Kidney epithelial cell (primary cell): ENCODE results near the gene ENPP6. TPM values are rescaled to one million over a fixed set of nuclear protein-coding genes. Genes with fewer than 3 reads are reported as not detected.
A peak's percentile ranks its signal among the peaks of the same experiment; 100 is the strongest.

Experiments
- DNase-seq: peaks from one replicate; pipeline ENCODE4 v3.0.0-alpha.2; 2010; ENCODE audit warnings: low read depth
- H3K27me3 ChIP-seq: 2 replicates; pipeline ENCODE4 v1.6.0; 2011; ENCODE audit warnings: low read length; ENCODE audit not compliant: control insufficient read depth, insufficient read depth
- H3K36me3 ChIP-seq: 2 replicates; pipeline ENCODE4 v1.5.1; 2011; ENCODE audit warnings: low read length; ENCODE audit not compliant: control insufficient read depth, insufficient read depth
- H3K4me3 ChIP-seq: 2 replicates; pipeline ENCODE4 v1.5.1; 2011; ENCODE audit warnings: low read depth, mild to moderate bottlenecking, control low read depth, low read length
- total RNA-seq: library from RNA; depleted of rRNA; stranded (reverse); fragments of >200 nt; gene quantifications from 2 replicates; pipeline ENCODE4 v1.2.3, GENCODE V29; 2015
- TF ChIP-seq, protein P1 (sequence below): IDR thresholded peaks from 2 replicates; pipeline ENCODE4 v1.5.1; 2011; ENCODE audit warnings: mild to moderate bottlenecking, moderate library complexity, low read length, control low read depth, inconsistent platforms; ENCODE audit not compliant: insufficient read depth, poor library complexity, severe bottlenecking

The ENPP6 gene
- total RNA-seq, 1 donor from 2014 or later = 0.04 TPM

DNA sequence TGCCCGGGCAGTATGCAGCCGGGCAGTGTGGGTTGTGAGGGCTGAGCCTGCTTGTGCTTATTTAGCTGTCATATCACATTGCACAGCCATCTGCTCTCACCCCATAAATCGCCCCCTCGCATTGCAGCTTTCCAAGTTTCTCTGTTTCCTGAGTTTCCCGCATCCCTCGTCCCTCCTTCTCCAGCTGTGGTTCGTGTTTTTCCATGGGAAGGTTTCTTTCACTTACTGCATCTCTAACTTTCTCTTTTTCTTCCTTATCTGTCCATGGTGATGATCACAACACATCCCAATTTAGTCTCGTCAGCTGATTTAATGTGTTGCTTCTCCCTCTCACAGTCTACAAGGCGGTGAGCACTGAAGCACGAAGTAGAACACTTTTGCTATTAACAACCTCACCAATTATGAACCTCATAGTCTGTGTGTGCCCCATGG, 118.1 kb downstream of the ENPP6 start:
- DNase-seq = no peak
- Histone ChIP-seq H3K36me3 (no peaks in the 10 kb centered on the region), H3K27me3 (peaks cover 4% of the 10 kb centered on the region), H3K4me3 (no peak overlapping the region)
- TF ChIP-seq, protein P1, sequence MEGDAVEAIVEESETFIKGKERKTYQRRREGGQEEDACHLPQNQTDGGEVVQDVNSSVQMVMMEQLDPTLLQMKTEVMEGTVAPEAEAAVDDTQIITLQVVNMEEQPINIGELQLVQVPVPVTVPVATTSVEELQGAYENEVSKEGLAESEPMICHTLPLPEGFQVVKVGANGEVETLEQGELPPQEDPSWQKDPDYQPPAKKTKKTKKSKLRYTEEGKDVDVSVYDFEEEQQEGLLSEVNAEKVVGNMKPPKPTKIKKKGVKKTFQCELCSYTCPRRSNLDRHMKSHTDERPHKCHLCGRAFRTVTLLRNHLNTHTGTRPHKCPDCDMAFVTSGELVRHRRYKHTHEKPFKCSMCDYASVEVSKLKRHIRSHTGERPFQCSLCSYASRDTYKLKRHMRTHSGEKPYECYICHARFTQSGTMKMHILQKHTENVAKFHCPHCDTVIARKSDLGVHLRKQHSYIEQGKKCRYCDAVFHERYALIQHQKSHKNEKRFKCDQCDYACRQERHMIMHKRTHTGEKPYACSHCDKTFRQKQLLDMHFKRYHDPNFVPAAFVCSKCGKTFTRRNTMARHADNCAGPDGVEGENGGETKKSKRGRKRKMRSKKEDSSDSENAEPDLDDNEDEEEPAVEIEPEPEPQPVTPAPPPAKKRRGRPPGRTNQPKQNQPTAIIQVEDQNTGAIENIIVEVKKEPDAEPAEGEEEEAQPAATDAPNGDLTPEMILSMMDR = no peak

DNA sequence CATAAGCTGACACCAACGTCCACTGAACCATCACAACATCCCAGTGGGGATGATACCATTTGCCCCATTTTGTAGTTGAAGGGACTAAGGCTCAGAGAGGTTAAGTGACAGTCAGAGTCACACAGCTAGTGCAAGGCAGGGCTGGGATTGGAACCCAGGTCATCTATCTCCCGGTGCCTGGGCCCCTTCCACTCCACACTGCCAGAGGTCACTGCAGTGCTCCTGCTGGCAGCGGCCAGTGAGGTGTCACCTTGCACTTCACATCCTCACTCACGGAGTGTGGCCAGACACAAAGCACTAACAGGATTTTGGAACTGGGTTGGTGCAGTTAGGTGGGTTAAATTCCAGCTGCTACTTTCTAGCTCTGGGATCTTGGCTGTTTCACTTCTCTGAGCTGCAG, 118.7 kb downstream of the ENPP6 start:
- no peak for DNase-seq
- TF ChIP-seq, protein P1 = no peak
- Histone ChIP-seq H3K36me3 (no peaks in the 10 kb centered on the region), H3K27me3 (peaks cover 4% of the 10 kb centered on the region), H3K4me3 (no peak overlapping the region)

DNA sequence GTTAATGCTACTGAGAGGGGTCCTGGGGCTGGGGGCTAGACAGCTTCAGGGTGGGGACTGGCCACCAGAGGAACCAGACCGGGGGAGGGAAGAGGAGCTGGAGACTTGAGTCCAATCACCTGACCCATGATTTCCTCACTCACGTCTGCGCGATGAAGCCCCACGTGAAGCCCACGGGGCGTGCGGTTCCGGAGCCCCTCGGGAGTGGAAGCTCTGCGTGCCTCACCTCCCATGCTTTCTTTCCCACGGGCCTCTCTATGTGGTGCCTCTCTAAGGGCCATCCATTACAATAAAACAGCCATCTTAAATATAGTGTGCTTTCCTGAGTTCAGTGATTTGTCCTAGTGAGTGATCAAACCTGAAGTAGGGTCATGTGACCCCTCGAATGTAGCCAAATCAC, 119.9 kb downstream of the ENPP6 start:
- Histone ChIP-seq H3K4me3 (no peak overlapping the region), H3K36me3 (no peaks in the 10 kb centered on the region), H3K27me3 (peaks cover 4% of the 10 kb centered on the region)
- no peak for DNase-seq
- TF ChIP-seq, protein P1 = no peak

DNA sequence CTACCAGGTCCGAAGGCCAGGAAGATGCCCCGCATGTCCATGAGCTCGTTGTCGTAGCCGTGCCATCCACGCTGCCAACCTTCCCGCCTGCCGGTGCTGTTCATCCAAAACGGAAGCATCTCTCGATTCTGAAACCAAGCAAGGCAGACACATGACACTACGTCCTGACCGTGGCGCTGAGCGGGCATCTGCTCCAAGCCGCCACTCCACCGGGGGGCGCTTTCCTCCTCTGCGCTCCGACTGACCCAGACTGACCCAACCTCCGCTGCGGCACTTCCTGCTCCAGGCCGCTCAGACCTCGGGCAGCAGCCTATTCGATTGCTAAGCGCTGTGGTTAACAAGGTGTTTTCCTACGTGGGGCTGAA, 120.5 kb downstream of the ENPP6 start:
- TF ChIP-seq, protein P1 = peak; percentile 14
- H3K36me3 ChIP-seq = no peaks in the 10 kb centered on the region
- H3K4me3 ChIP-seq = no peak overlapping the region
- peaks cover 4% of the 10 kb centered on the region for H3K27me3 ChIP-seq
- DNase-seq = no peak

DNA sequence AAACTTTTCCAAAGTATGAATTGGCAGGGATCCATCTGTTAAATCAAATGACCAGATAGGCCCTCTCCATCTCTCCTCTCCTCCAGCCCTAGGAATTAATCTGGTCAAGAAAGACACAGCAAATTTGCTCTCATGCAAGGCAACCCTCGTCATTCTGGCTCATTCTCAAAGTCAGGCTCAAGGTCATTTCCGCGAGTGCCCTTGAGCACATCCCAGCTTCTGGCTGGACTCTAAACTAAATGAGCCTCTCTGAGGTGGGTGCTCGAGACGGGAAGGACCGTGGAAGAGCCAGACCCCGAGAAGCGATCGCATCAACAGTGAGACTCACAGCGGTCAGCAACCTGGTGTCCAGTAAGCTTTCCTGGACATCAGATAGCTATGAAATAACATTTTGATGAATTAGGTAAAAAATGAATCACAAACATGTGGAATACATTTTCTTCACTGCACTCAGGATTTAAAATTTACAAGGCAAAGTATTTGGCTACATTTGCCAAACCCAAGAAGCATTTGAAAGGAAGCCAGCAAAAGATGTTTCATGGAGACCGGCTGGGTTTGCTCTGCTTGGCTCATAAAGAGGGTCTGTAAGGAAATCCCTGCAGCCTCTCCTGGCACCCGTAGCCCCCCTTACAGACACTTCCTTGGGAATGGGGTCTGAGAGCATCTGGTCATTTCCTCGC, 121.0 kb downstream of the ENPP6 start:
- TF ChIP-seq, protein P1 = no peak
- Histone ChIP-seq H3K36me3 (no peaks in the 10 kb centered on the region), H3K27me3 (peaks cover 4% of the 10 kb centered on the region), H3K4me3 (no peak overlapping the region)
- no peak for DNase-seq
